Fibroblast of the conjunctiva (primary cell): ENCODE data around the gene COX5A.
"Not testable (repeated sequence)": the region's sequence is repeated elsewhere in the genome, so short reads cannot be mapped to it uniquely, and the experiment has no call there.

Experiments
- DNase-seq: peaks from one replicate; pipeline ENCODE4 v3.0.0-alpha.2; 2010; ENCODE audit warnings: low read depth

The COX5A gene

DNA sequence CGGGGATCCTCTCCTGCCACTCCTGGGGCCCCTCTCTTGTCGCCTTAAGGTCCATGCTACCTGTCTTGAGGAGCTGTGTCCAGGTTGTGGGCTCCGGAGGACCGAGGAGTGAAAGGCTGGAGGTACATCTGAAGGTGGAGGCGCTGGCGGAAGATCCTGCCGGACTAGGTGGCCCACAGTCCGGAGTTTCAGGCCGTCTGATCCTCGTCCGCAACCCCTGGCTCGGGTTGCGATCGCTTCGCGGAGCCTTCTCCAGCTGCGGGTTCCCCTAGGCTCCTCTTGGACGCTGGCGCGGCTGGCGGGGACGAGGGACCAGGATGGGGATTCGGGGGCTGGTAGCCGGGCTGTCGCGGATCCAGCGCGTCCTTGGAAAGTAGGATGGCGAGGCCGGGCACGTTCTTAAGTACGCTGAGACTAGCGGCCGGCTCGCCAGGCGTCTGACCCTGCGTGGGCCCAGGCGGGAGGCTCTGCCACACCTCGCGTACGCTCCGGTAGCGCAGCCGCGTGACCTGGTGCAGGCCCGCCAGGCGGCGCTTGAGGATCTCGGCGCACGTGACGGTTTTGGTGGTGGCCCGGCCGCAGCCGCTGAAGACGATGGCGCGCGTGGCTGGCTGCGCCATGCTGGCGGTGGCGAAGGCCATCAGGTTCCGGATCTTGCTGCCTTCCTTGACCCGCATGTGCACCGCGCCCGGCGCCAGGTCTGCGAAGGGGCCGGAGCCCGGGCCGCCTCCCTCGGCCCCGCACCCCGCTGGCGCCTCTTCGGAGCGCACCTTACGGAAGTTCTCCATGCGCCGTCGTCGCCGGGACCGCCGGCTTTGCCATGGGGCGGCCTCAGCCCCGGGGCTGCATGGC is 18.1 kb upstream of the COX5A start:
- peak; percentile 23 for DNase-seq

DNA sequence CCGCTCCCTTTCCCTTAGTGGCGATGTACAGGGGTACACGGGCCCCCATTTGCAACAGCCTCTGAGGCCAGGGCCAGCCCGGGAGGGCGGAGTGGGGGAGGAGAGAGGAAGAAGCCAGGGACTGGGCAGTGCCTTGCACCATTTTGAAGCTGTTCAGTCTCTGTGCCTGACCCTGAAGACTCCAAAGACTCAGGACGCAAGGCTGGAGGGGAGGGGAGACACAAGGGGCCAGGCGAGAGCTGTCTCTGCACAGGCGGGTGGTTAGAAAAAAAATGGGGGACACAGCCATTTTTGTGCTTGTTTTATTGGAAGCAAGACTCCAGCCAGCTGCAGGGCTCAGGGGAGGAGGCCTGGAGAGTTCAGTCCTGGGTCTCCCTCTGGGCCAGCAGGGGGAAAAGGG is 17.1 kb upstream of the COX5A start:
- no peak for DNase-seq

DNA sequence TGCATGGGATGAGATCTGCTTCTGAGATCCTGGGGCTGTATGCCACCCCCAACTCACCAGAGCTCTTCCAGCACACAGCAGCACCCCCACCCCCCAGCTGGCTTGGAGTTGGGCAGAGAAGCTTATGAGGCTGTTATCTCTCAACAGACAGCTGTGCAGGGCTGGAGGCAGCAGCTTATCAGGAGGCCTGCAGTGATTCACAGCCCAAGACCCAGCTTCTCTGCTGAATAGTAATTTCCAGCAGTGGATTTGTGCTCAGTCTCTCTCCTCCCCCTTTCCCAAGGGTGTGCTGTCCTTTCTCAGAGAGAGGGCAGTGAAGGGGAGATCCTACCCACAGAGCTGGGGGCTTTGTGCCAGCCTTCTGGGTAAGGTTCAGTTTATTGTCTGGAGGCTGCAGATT is 16.6 kb upstream of the COX5A start:
- DNase-seq = no peak

DNA sequence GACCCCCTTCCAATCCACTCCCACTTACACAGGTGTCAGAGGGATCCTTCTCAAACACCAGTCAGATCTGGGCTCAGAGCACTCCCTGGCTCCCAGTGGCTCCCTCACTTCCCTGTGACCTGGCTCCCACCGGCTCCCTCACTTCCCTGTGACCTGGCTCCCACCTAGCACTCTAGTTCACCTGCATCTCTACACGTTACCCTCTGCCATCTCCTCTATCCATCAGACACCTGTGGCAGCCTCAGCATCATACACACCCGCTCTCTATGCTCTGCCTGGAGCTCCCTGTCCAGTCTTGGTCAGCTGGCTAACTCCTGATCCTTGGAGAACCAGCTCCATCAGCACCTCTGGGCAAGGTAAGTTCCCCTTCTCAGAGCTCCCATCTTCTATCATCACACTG is 13.1 kb upstream of the COX5A start:
- no peak for DNase-seq

DNA sequence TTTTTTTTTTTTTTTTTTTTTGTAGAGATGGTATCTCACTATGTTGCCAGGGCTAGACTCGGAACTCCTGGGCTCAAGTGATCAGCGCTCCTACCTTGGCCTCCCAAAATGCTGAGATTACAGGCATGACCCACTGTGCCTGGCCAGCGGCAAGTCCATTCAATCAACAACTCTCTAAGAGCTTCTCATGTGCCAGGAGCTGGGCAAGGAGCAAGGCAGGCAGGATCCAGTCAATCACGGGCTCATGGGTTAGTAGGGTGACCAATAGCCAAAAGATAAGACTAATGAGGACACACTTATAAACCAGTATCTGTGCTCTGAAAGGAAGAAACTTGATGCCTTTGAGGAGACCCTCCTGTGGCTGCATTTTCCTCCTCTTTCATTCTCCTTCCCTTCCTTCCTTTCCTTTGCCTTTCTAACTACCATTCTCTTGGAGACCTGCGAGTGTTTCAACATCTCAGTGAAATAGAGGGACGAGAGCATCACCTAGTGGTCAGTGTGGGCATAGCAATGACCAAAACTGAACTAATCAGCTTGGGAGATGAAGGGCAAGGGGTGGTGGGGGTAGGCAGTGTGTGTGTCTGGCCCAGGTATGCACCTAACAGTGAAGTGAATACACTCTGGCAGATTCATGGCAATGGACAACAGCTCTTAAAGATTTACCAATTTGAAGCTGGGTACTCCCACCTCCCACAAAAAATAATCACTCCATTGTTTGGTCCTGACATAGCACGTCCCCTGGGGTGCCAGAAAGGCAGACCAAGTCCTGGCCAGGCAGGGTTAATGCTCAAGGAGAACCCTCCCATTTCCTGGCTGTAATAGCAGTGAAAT is 12.4 kb upstream of the COX5A start:
- peak; percentile 44 for DNase-seq

DNA sequence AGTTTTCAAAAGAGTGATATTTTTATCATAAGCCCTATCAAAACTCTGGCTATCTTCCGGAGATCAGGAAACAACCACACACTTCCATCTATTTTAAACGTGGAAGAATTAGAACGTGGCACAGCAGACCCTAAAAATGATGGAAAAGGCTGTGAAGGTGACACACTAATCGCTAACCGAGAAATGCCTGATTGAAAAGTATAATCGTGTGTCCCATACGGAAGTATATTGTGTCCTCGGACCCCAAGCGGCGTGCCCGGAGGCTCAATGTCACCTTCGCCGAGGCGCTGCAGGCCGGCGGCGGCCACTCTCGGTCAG is 642 bp downstream of the COX5A start:
- no peak for DNase-seq

DNA sequence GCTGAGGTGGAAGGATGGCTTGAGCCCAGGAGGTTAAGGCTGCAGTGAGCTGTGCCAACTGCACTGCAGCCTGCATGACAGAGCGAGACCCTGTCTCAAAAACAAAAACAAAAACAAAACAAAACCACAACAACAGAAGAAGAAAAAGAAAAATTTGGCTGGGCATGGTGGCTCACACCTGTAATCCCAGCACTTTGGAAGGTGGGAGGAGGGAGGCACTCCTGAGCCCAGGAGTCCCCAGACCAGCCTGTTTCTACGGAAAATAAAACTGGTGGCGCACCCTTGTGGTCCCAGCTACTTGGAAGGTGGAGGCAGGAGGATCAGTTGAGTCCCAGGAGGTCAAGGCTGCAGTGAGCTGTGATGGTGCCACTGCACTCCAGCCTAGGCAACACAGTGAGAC is 2.7 kb downstream of the COX5A start:
- DNase-seq = not testable (repeated sequence)

DNA sequence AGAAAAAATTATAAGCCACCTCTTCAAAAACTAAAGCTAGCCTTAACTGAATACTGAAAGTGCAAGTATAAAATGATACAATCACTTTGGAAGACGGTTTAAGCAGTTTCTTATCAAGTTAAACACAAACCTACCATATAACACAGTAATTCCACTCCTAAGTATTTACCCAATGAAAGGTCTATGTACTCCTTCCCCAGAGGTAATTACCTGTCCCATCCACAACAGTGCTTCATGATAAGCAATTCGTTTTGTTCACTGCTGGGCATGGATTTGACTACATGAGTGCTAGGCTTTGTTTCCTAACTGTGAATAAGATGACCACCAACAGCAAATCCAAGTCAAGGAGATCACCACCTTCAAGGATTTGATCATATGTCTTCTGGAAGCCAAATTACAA is 4.3 kb downstream of the COX5A start:
- no peak for DNase-seq

DNA sequence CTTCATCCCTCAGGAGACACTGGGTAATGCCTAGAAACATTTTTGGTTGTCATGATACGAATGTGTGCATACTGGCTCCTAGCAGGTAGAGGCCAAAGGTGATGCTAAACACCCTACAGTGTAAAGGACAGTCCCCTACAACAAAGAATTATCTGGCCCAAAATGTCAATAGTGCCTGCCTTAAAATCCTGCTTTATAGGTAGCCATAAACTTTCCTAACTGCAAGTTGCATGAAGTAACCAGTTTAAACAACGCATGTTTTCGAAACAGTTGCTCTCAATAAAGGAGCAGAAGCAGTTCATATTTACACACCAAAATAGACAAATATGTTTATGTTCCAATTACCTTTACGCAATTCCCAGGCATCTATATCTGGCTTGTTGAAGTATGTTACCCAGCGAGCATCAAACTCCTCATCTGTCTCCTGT is 9.1 kb downstream of the COX5A start:
- no peak for DNase-seq

DNA sequence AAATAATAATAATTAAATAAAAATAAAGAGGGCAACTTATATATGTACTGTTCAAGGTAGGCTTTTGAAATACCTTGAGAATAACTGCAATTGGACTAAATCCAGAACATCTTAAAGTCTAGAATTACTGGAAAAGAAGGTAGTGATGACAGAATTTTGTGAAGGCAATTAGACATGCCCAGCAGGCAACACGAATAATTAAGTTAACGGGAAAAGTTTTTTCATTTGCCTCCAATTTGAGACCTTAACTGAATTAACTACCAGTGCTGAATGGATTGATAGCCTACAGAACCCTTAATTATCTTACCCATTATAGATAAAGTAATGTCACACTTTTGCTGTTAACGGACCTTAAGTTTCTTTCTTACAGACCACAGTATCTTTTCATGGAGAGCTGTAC is 13.3 kb downstream of the COX5A start:
- DNase-seq = no peak

DNA sequence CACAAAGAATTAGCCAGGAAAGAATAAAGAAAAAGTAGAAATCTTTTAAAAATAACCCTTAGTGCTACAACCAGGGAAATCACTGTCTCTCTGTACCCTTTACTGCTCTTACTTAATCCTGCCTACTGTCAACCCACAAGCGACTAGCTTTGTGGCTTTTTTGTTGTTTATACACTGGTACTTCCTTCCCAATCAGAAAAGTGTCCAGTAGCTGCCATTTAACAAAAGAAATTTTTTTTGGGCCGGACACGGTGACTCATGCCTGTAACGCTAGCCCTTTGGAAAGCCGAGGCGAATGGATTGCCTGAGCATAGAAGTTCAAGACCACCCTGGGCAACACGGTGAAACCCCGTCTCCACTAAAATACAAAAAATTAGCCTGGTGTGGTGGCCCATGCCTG is 17.4 kb downstream of the COX5A start:
- no peak for DNase-seq

DNA sequence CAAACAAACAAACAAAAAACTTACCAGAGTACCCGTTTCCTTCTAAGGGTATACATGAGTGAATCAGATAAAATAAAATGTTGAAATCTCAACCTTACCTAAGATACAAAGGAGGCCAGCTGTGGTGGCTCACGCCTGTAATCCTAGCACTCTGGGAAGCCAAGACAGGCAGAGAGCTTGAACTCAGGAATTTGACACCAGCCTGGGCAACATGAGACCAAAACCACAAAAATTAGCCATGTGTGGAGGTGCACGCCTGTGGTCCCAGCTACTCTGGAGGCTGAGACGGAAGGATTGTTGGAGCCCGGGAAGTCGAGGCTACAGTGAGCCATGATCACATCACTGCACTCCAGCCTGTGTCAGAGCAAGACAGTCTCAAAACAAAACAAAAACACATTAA is 20.2 kb downstream of the COX5A start:
- DNase-seq = no peak

DNA sequence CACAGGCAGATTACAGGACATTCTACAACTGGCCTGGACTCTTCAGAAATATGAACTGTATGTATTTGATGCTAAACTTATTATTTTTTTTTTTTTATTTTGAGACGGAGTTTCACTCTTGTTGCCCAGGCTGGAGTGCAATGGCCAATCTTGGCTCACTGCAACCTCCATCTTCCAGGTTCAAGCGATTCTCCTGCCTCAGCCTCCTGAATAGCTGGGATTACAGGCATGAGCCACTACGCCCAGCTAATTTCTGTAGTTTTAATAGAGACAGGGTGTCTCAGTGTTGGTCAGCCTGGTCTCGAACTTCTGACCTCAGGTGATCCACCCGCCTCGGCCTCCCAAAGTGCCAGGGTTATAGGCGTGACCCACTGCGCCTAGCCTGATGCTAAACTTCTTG is 24.1 kb downstream of the COX5A start:
- not testable (repeated sequence) for DNase-seq

DNA sequence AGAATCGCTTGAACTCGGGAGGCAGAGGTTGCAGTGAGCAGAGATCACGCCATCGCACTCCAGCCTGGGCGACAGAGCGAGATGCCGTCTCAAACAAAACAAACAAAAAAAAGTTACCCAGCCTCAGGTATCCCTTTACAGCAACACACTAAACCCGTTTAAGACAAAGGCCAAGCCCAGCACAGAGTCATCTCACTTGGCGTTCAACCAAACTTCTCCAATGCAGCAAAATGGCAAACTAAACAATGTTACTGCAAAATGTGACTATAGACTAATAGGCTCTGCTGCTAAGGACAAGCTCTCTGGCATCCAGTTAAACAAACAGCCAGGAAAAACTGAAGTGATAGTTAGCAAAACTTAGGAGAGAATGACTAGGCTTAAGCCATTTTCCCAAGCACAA is 24.8 kb downstream of the COX5A start:
- DNase-seq = no peak

DNA sequence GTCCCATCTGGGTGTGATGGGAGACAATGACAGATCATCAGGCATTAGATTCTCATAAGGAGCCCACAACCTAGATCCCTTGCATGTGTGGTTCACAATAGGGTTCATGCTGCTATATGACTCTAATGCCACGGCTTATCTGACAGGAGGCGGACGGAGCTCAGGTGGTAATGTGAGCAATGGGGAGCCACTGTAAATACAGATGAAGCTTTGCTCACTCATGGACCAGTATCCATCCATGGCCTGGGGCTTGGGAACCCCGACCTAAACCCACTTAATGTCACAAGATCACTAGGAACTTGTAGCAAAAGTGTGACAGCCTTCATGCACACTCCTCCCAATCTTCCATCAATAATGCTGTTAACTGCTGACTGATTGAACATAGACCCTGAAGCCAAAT is 29.2 kb downstream of the COX5A start:
- no peak for DNase-seq

DNA sequence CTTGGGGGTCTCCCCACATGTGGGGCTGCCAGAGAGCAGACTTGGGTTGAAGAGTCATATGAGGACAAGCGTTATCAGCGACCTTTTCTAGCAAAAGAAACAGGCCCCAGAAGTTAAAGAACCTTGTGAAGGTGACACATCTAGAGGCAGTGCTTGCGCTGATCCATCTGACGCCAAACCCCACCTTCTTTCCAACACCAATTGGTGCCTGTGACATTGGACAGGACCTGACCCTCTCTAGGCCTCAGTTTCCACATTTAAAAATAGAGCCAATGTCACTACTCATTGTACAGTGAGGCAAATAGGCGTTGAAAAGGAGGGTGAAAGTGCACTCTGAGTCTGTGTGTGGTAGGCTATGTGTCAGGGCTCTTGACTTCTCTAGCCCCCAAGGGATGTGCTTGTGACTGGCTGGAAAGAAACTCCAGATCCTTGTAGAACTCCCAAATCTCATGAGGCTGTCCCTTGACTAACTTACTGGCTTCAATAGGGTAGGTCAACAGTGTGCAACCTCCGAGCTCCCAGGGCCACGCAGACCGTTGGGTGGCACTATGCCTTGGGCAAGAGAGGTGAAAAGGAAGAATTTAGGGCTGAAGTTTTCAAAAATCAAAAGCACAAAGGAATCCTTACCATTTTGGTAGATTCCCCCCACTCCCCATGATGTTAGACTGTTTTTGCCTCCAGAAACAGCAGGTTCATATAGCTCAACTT is 30.6 kb downstream of the COX5A start:
- no peak for DNase-seq

DNA sequence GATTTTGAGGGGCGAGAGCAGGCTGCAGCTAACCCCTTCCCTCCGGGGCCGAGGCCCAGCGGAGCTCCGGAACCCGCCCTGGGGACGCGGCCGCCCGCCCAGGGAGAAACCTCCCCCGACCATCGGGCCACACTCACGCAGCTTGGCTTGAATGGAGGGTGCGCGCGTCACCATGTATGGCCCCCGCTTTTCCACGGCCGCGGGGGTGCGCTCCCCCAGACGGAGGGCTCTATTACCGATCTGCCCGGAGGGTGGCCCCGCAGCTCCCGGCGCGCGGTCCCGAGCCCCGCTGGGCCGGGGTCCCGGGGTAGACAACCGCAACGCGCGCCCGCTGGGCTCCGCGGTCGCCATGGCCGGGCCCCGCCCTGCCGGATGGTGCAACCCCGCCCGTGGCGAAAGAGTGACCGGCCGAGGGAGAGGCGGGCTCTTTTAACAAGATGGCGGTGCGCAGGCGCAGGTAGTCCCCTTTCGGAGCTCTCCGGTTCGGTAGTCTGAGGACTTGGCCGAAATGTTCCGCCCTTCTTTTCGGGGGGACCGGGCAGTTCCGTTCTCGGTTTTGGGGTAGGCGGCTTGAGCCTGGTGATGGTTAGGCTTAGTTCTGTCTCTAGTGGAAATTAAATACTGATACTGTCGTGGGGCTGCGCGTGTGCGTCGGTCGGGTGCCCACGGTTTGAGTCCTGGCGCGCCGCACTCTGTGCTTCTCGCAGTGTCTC is 31.3 kb downstream of the COX5A start, which contains the start of gene FAM219B:
FAM219B (minus strand) TSS at position 402 of the 713 bp plus-strand sequence; CDS start at position 351, 51 bp downstream.
- peak; percentile 74 for DNase-seq

DNA sequence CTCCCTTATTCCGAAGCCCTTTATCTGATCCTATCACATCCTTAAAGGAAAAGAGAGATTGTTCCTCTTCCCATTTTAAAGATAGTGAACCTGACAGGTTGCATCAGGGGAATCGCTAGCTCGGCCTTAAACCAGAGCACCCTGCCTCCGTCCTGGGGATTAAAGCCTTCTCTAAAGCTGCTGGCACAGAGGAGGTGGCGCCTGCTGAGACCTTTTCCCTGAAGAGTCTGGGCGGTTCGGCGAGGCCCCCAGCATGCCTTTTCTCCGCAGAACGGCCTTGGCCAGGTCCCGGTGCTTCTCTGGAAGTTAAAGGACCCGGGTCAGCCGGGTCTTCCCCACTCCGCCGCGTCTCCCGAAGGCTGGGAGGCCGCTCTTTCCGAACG is 31.8 kb downstream of the COX5A start:
- DNase-seq = no peak

DNA sequence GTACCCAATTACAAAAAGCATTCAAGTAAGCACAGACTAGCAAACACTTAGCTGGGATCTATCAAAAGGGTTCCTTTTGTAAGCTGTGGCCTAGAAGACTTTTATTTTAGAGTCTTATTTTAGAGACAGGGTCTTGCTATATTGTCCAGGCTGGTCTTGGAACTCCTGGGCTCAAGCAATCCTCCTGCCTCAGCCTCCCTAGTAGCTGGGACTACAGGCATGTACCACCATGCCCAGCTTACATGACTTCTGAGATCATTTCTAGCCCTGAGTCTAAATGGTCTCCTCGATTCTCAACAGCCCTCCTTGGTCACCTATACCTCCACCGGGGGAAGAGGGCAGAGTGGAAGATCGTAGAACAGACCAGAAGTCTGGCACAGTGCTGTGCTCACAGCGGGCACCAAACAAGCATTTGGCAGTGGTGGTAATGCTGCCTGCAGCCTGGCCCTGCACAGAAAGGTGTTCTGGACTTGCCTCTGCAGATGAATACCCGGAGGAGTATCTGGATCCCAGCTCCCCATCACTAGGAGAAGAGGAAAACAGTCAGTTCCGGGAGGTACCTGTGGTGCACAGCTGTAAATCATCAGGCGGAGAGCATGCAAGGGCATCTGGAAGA is 33.6 kb downstream of the COX5A start:
- no peak for DNase-seq

DNA sequence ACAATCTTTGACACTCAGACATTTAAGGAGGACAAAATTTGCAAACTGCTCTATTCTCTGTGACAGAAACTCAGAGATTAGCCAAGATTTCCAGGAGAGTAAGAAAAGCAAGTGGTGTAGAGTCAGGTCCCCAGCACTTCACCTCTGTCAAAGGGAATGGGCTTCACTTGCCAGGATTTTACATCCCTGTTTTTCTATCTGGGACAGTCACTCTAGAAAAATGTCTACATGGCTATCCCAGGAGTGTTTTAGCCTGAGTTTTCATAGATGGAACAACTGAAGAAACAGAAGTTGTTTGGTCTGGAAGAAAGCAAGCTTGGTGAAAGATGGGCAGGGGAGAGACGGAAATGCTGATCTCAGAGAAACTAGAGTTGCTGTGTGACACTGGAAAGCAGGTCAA is 34.2 kb downstream of the COX5A start:
- no peak for DNase-seq

DNA sequence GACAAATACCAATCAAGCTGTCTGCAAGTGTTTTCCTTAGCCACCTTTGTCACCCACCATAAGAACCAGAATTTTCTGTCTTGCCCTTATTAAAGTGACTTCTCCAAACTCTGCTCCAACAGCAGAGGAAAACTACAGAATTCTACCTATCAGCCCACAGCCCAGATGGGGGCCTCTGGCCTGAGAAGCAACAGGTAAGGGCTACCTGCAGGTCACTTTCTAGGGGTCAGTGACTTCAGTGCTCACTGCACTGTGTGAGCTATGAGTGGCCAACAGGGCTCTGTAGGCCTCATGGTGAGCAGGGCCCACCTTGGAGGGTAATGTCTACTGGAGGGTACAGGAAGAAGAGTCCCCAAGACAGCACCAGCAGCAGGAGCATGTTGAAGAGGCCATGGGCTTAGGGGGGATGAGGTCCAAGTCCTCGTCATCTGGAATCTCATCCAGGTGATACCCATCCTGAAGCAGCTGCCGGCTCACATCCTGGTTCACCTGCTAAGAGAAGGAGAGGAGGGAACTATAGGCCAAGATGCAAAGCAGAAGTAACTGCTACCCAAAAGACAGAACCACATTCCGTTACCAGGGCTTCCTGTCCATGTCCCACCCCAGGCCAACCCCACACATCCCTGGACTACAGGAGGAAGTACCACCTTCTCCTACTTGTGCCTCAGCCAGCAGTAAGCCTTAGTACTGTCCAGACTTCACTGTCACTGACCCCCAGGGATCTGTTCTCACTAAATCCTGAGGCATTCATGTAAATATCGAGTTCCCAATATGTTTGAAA is 35.4 kb downstream of the COX5A start:
- no peak for DNase-seq
